Panc1 (cell line): ENCODE measurements around the gene KCNMA1.

ENCODE experiments used
- CTCF ChIP-seq: fragments of 450-650 bp; IDR thresholded peaks from 2 replicates; pipeline ENCODE4 v1.5.1; 2017; ENCODE audit warnings: mild to moderate bottlenecking
- POLR2AphosphoS5 ChIP-seq: IDR thresholded peaks from 2 replicates; pipeline ENCODE4 v1.6.1; 2012; ENCODE audit warnings: mild to moderate bottlenecking, low read depth, low read length, moderate library complexity
- REST ChIP-seq, 2 experiments: IDR thresholded peaks; 2 replicates each; pipeline ENCODE4 v1.6.1; 2011 to 2012; ENCODE audit warnings: low read depth in 2 of 2, control low read depth in 1 of 2, low read length in 1 of 2, mild to moderate bottlenecking in 1 of 2, moderate library complexity in 1 of 2; ENCODE audit not compliant: insufficient read depth in 1 of 2
- SIN3A ChIP-seq: IDR thresholded peaks from 2 replicates; pipeline ENCODE4 v1.6.1; 2012; ENCODE audit warnings: low read depth, mild to moderate bottlenecking, low read length, moderate library complexity, borderline replicate concordance; ENCODE audit not compliant: insufficient read depth
- TCF7L2 ChIP-seq: IDR thresholded peaks from 2 replicates; pipeline ENCODE4 v1.6.1; 2011; ENCODE audit warnings: mild to moderate bottlenecking, low read depth, low read length, inconsistent platforms

GRCh38 chr10:77180794-77181193 lies 456.8 kb downstream of the KCNMA1 start:
- no peak for TF ChIP-seq SIN3A
- TF ChIP-seq CTCF, result no peak
- TF ChIP-seq POLR2AphosphoS5, result no peak
- no peak for TF ChIP-seq REST (IDR thresholded peaks at IDR 0.05; ENCODE audit: insufficient read depth in 1 of 2, low read depth in 2 of 2, low read length in 1 of 2)
- no peak for TF ChIP-seq TCF7L2
